Caco-2 (cell line): ENCODE data around the gene MRPL43. TPM values are rescaled to one million over a fixed set of nuclear protein-coding genes. Genes with fewer than 3 reads are reported as not detected.

Source experiments
- BruUV-seq: library from RNA; stranded (reverse); fragments of 400-500 nt; replicated peaks from 2 replicates; lab custom pipeline; 2021; lab: Mats Ljungman, UMichigan
- CTCF ChIA-PET: fragments of 300-600 bp; sonication (Branson Sonifier 250); formaldehyde crosslinking; loops from one replicate; lab custom pipeline; 2022; ENCODE audit warnings: antibody characterized with exemption; lab: Charles Lee
- POLR2A ChIA-PET: fragments of 300-600 bp; sonication (Branson Sonifier 250); formaldehyde crosslinking; loops from one replicate; lab custom pipeline; 2022; ENCODE audit warnings: antibody characterized with exemption; lab: Charles Lee
- DNase-seq, 2 experiments: peaks; one replicate each; pipeline versions ENCODE4 v3.0.0 to v3.0.0-alpha.2; 2020 to 2022
- H3K27me3 ChIP-seq: replicated peaks from 2 replicates; pipeline ENCODE4 v1.6.0; 2011; ENCODE audit warnings: low read length; ENCODE audit not compliant: control insufficient read depth, insufficient read depth
- H3K36me3 ChIP-seq: 2 replicates; pipeline ENCODE4 v1.5.1; 2011; ENCODE audit warnings: low read length; ENCODE audit not compliant: control insufficient read depth, insufficient read depth
- H3K4me1 ChIP-seq: fragments of 250-450 bp; sonication (Bioruptor Pico); 2 replicates; pipeline ENCODE4 v1.5.1; 2020; ENCODE audit warnings: mild to moderate bottlenecking
- H3K4me3 ChIP-seq: 2 replicates; pipeline ENCODE4 v1.5.1; 2011; ENCODE audit warnings: low read depth, mild to moderate bottlenecking, control low read depth, low read length
- H3K9me3 ChIP-seq: fragments of 250-450 bp; sonication (Bioruptor Pico); 2 replicates; pipeline ENCODE4 v1.5.1; 2020; ENCODE audit warnings: mild to moderate bottlenecking, moderate library complexity
- H3K27ac Mint-ChIP-seq: one replicate; pipeline ENCODE4 v1.8.0; 2022; ENCODE audit warnings: mixed read lengths; ENCODE audit not compliant: unreplicated experiment
- H3K27me3 Mint-ChIP-seq: one replicate; pipeline ENCODE4 v1.8.0; 2022; ENCODE audit warnings: mixed read lengths; ENCODE audit not compliant: insufficient read depth, unreplicated experiment
- H3K36me3 Mint-ChIP-seq: one replicate; pipeline ENCODE4 v1.8.0; 2022; ENCODE audit warnings: mild to moderate bottlenecking, mixed read lengths; ENCODE audit not compliant: insufficient read depth, unreplicated experiment
- H3K4me1 Mint-ChIP-seq: one replicate; pipeline ENCODE4 v1.8.0; 2022; ENCODE audit warnings: low read depth, mixed read lengths; ENCODE audit not compliant: unreplicated experiment
- H3K4me3 Mint-ChIP-seq: one replicate; pipeline ENCODE4 v1.8.0; 2022; ENCODE audit warnings: mild to moderate bottlenecking, moderate library complexity, mixed read lengths; ENCODE audit not compliant: unreplicated experiment
- H3K9me3 Mint-ChIP-seq: one replicate; pipeline ENCODE4 v1.8.0; 2022; ENCODE audit warnings: mixed read lengths; ENCODE audit not compliant: unreplicated experiment
- intact Hi-C: fragments of 100-400 bp; cut with micrococcal nuclease; formaldehyde crosslinking; loops from one replicate; pipeline ENCODE4 v1.10.0; 2022; ENCODE audit not compliant: unreplicated experiment
- total RNA-seq: library from RNA; stranded (reverse); gene quantifications from 2 replicates; pipeline ENCODE4 v1.2.3, GENCODE V29; 2022
- TF ChIP-seq, protein P1 (sequence below), 2 experiments: fragments of 200-600 bp in 1 of 2; IDR thresholded peaks; 1 replicate in 1 of 2; 2 replicates in 1 of 2; pipeline versions ENCODE4 v1.5.1 to v1.8.0; 2011 to 2022; ENCODE audit warnings: antibody characterized with exemption in 1 of 2, control low read depth in 1 of 2, inconsistent platforms in 1 of 2, low read depth in 1 of 2, low read length in 1 of 2, mild to moderate bottlenecking in 1 of 2, moderate library complexity in 1 of 2; ENCODE audit not compliant: insufficient read depth in 1 of 2, severe bottlenecking in 1 of 2, unreplicated experiment in 1 of 2

MRPL43 gene
- total RNA-seq, 1 experiment from 2014 or later, result 82.1 TPM

DNA sequence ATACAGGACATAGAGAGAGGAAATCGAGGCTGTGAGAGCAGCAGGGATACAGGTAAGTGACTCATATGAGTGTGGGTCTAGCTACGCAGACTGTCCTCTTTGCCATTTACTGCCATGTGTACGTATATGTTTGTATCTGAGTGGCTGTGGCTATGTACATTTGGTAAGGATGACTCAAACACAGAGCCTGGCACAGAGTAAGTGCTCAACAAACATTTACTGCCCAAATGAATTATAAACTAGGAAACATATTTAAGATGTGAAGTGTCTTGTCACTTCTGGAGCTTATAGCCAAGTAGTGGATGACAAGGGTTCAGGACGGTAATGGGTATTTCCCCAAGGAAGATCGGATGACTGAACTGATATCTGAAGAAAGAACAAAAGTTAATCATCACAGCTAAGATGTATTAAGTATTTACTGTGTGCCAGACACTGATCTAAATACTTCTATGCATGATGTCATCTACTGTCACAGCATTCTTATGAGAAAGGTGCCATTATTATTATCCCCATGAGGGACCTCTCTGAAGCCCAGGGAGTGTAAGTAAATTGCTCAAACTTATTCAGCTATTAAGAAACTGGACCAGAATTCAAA lies 6.0 kb downstream of the MRPL43 start:
- H3K4me3 ChIP-seq, result no peak overlapping the region
- H3K9me3 Mint-ChIP-seq, result no peaks in the 10 kb centered on the region
- intact Hi-C loops, result no loop called here
- H3K36me3 ChIP-seq, result peaks cover 12% of the 10 kb centered on the region
- no peaks in the 10 kb centered on the region for H3K27me3 Mint-ChIP-seq
- no peak overlapping the region for H3K4me3 Mint-ChIP-seq
- no peaks in the 10 kb centered on the region for H3K27me3 ChIP-seq
- H3K27ac Mint-ChIP-seq, result no peak overlapping the region
- peaks cover 48% of the 10 kb centered on the region for H3K36me3 Mint-ChIP-seq
- DNase-seq, result no peak
- CTCF ChIA-PET, result interaction anchor here (0.6 kb wide), 1 partner anchor 17 kb away, joined by 3 read pairs; no protein-coding TSS in a partner anchor
- peaks cover 9% of the 10 kb centered on the region for H3K4me1 ChIP-seq
- POLR2A ChIA-PET, result no interaction called here
- H3K4me1 Mint-ChIP-seq, result peaks cover 8% of the 10 kb centered on the region
- BruUV-seq, result no TSS peak
- no peaks in the 10 kb centered on the region for H3K9me3 ChIP-seq
- TF ChIP-seq, protein P1, sequence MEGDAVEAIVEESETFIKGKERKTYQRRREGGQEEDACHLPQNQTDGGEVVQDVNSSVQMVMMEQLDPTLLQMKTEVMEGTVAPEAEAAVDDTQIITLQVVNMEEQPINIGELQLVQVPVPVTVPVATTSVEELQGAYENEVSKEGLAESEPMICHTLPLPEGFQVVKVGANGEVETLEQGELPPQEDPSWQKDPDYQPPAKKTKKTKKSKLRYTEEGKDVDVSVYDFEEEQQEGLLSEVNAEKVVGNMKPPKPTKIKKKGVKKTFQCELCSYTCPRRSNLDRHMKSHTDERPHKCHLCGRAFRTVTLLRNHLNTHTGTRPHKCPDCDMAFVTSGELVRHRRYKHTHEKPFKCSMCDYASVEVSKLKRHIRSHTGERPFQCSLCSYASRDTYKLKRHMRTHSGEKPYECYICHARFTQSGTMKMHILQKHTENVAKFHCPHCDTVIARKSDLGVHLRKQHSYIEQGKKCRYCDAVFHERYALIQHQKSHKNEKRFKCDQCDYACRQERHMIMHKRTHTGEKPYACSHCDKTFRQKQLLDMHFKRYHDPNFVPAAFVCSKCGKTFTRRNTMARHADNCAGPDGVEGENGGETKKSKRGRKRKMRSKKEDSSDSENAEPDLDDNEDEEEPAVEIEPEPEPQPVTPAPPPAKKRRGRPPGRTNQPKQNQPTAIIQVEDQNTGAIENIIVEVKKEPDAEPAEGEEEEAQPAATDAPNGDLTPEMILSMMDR (IDR thresholded peaks at IDR 0.05; ENCODE audit: insufficient read depth in 1 of 2, low read depth in 1 of 2, low read length in 1 of 2, severe bottlenecking in 1 of 2, unreplicated experiment in 1 of 2), result no peak

DNA sequence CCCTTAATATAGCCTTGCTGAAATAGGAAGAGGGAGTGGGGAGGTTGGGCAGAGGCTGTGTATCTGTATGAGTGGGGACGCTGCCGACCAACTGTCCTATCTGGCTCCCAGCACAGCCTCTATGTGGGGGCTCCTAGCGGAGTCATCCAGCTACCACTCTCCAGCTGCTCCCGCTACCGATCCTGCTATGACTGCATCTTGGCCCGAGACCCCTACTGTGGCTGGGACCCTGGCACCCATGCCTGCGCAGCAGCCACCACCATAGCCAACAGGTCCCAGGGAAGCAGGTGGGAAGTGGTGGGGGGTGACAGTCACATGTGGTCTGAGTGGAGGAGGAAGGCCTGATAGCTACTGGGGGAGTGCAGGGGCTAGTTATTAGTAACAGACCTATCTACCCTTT lies 6.6 kb downstream of the MRPL43 start:
- intact Hi-C loops, result no loop called here
- no peaks in the 10 kb centered on the region for H3K9me3 ChIP-seq
- no TSS peak for BruUV-seq
- no peaks in the 10 kb centered on the region for H3K27me3 ChIP-seq
- peaks cover 47% of the 10 kb centered on the region for H3K36me3 Mint-ChIP-seq
- DNase-seq, result peak in 1 of 2 experiments; percentile 13
- peaks cover 13% of the 10 kb centered on the region for H3K36me3 ChIP-seq
- H3K27me3 Mint-ChIP-seq, result no peaks in the 10 kb centered on the region
- ChIA-PET CTCF (interaction anchor here (0.6 kb wide), 1 partner anchor 18 kb away, joined by 3 read pairs; no protein-coding TSS in a partner anchor), POLR2A (no interaction called here)
- H3K4me1 Mint-ChIP-seq, result peaks cover 13% of the 10 kb centered on the region
- peaks cover 7% of the 10 kb centered on the region for H3K4me1 ChIP-seq
- TF ChIP-seq, protein P1 (IDR thresholded peaks at IDR 0.05; ENCODE audit: insufficient read depth in 1 of 2, low read depth in 1 of 2, low read length in 1 of 2, severe bottlenecking in 1 of 2, unreplicated experiment in 1 of 2), result no peak
- H3K4me3 Mint-ChIP-seq, result no peak overlapping the region
- H3K9me3 Mint-ChIP-seq, result no peaks in the 10 kb centered on the region
- no peak overlapping the region for H3K27ac Mint-ChIP-seq
- H3K4me3 ChIP-seq, result no peak overlapping the region

DNA sequence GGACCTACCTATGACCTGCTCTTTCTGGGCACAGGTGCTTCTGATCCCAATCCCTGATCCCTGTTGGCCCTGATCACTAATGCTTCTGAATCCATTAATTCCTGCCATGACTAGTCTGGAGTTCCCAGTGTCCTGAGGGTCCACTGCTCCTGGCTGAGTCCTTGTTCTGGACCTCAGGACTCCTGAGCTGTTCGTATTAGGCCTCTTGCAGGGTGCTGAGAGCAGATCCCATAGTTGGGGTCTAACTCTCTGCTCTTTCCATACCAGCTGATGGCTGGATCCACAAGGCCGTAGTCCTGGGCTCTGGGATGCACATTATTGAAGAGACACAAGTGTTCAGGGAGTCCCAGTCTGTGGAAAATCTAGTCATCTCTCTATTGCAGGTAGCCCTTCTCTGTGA lies 7.0 kb downstream of the MRPL43 start:
- POLR2A ChIA-PET, result no interaction called here
- Mint-ChIP-seq H3K4me1 (peaks cover 14% of the 10 kb centered on the region), H3K27ac (no peak overlapping the region), H3K27me3 (no peaks in the 10 kb centered on the region), H3K4me3 (no peak overlapping the region), H3K36me3 (peaks cover 47% of the 10 kb centered on the region), H3K9me3 (no peaks in the 10 kb centered on the region)
- Histone ChIP-seq H3K36me3 (peaks cover 13% of the 10 kb centered on the region), H3K4me3 (no peak overlapping the region), H3K27me3 (no peaks in the 10 kb centered on the region), H3K9me3 (no peaks in the 10 kb centered on the region), H3K4me1 (peaks cover 7% of the 10 kb centered on the region)
- no TSS peak for BruUV-seq
- CTCF ChIA-PET, result no interaction called here
- intact Hi-C loops, result no loop called here
- TF ChIP-seq, protein P1 (IDR thresholded peaks at IDR 0.05; ENCODE audit: insufficient read depth in 1 of 2, low read depth in 1 of 2, low read length in 1 of 2, severe bottlenecking in 1 of 2, unreplicated experiment in 1 of 2), result no peak
- DNase-seq, result no peak
